SHP77 treated with DMSO at 0.1 percent for 48 hours (cell line): ENCODE results near the gene PRKCSH.
A peak's percentile ranks its signal among the peaks of the same experiment; 100 is the strongest.
"Not testable (repeated sequence)": the region's sequence is repeated elsewhere in the genome, so short reads cannot be mapped to it uniquely, and the experiment has no call there.

Source experiments
- DNase-seq: peaks from one replicate; lab custom pipeline; 2025; lab: John Stamatoyannopoulos, UW

Gene PRKCSH

DNA sequence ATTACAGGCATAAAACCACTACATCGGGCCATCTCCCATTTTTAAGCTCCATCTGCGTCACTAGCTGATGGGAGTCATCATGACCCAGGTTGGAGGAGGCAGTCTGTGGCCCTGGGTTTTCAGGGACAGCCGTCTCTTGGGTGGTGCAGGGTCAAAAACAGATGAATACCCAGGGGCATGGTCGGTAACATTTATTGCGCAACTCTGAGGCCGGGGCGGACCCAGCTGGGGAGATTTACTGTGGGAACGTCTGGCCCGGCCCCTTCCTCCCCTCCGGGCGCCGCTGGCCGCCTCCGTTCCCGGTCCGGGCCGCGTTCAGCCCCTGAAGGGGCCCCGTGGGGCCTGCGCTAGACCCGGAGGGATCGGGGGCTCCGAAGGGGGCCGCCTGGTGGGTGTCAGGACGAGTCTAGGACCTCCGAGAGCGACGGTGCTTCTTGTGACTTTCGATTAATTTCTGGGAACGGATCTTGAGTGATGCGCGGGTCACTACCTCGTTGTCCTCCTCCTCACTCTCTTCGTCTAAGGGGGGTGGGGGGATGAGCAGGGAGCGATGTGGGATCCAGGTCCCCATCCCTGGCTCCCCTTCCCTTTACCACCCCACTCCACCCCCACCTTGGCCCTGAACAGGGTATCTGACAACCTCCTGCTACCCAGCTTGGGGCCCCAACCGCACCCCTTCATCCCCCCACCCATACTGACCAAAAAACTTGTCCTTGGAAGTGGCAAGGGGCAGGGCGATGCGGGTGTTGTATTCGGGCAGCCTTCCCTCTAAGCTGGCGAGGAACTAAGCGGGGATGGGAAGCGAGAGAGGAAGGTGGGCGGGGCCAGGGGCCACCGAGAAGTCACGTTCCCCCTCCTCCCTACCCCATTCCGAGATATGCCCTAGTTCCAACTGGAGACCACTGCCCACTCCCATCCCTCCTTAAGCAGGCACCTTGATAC lies 14.7 kb upstream of the PRKCSH start:
- DNase-seq, result no peak

DNA sequence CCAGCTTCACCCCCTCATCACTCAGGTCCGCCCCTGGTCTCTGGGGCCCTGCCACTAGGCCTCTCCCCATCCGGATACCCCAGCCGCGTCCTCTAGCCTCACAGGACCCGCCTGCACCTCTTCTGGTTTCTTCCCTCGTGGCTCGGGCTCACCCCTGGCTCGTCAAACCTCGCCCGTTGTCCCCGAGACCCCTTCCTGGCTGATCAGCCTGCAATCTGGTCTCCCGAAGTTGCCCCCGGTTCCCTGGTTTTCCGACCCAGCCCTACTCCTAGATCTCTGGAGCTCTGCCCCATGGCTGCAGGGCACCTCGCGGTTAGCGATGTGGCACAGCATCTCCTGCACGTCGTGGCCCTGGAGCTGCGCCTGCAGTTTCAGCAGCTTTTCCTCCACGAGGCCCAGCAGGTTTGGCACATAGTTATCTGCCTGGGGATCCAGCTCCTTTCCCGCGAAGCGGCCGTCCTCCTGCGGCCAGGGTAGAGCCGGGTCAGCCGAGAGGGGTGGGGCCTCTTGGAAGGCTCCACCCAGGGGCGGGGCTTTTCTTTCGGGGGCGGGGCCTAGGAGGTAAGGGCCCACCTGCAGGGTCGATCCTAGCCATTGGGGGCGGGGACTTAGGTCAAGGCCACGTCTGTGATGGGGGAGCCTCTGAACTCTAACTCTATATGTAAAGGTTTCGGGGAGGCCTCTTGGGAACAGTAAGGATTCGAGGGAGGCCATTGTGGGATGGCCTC lies 13.9 kb upstream of the PRKCSH start:
- no peak for DNase-seq

DNA sequence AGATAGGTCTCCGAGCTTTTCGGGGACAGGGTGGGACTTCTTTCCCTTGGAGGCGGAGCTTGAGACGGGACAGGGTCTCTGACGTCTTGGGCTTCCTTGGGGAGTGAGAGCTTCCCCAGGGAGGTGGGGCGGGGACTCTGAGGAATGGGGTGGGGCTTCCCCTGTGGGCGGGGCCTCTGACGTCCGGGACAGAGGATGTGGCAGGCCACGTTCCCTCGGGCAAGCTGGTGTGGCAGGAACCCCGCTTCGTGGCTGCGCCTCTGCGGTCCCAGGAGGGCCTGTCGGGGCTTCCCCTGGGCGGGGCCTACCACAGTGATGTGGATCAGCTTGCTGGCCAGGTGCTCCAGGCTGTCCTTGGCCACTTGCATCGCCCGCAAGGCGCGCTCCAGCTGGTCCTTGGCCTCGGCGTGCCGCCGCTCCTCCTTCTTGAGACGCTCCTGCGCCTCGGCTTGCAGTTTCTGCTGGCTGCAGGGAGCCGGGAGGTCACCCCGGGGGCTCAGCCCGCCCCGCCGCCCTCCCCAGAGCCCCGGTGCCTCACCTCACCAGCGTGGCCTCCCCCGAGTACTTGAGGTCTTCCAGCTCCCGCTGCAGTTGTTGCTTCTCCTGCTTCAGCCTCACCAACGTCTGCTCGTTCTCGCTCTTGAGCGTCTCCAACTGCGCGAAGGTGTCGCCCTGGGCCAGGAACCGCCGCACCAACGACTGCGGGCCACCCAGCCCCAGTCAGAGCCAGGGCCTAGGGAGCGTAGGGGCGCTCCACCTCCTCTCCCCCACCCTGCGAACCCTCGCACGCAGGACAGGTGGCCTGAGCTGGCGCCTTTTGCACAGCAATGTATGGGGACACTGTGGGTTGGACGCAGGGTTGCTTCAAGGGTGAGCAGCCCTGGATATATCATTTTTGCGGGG lies 13.0 kb upstream of the PRKCSH start:
- no peak for DNase-seq

DNA sequence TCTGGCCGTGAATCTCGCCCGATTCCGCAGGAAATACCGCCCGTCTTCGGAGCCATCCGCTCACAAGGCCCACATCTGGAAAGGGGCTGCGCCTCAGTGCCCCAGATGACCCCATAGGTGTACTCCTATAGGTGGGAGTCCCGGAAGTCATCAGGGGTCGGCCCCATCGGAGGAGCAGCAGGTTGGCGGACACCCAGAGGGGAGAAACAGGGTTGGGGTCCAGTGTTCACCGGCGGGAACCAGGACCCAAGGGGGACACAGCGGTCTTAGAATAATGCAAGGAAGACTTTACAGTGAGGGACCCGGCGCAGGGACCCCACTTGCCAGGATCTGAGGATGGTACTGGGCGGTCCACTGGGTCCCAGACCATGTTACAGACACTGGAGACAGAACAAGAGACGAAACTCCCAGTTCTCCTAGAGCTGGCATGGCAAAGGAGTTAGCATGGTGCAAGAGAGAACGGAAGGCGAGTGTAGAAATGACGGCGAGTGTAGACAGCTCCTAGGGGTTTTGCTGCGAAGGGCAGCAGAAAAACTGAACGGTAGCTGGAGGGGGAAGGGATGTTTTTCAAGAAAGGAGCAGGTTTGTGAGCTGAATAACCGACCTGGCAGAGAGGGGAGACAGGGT lies 12.2 kb upstream of the PRKCSH start:
- DNase-seq, result no peak

DNA sequence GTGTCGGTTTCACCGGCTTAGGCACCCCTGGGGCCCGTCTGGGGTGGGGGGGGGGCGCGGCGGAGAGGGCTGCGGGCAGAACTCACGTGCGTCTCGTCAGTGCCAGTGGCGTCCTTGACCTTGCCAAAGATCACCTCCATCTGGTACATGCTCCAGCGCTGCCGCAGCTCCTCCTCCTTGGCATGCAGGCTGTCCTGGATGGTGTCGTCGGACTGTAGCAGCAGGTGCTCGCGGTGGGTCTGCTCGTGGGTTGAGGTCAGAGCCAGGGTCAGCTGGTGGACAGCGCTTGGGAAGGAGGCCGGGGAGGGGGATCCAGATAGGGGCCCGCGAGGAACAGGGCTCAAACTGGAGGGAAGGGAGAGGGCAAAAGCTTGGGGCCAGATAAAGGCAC lies 11.6 kb upstream of the PRKCSH start:
- no peak for DNase-seq

DNA sequence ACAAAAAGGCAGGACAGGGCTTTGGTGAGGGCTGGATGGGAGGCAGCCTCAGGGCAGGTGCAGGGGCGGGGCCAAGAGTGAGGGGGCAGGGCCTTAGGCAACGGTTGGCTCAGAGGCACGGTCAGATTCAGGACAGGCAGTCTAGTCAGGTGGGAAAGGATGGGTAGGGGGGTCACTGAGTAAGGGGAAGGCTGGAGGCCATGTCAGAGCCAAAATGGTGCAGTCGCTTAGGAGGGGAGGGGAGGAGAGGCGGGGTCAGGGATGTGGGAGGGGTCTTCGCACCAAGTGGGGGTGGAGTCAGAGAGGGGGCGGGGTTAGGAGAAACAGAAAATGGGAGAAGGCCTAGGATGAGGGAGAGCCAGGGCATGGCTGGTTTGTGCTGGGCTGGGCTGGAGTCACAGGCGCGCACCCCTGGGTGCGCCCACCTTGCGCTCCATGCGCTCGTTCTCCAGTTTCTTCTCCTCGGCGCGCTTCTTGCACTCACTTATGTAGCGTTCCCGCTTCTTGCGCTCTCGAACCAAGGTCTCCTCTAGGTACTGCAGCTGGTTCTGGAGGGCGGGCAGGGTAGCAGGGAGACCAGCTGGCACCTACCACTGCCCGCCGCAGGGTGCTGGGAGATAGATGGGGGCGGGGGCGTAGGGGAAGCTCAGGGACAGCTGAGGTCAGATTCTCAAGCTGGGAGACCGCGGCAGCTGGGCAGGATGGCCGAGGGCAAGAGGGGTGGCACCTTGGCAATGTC lies 9.5 kb upstream of the PRKCSH start:
- DNase-seq, result peak; percentile 66

DNA sequence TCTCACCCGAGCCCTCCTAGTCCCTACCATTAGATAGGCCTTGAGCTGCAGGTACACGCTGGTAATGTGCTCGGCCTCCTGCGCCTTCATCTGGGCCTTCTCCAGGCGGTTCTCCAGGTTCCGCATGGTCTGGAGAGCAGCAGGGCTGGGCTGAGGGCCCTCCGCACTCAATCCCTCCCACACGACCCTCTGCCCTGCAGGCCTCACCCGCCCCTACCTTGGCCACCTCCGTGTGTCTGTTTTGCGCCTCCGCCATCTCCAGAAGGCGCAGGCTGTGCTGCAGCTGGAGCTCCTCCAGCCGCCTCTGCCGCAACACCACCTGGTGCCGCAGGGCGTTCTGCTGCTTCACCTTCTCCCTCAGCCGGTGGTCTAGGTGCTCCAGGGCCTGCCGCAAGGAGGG lies 8.8 kb upstream of the PRKCSH start:
- DNase-seq, result no peak

DNA sequence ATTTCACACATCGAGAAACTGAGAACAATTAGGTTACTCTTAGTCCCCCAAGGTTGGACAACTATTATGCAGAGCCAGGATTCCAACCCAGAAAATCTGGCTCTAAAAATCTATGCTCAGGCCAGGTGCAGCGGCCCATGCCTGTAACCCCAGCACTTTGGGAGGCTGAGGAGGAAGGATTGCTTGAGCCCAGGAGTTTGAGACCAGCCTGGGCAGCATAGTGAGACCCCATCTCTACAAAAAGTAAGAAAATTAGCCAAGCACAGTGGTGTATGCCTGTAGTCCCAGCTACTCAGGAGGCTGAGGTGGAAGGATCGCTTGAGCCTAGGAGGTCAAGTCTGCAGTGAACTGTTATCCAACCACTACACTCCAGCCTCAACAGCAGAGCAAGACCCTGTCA lies 1.9 kb upstream of the PRKCSH start:
- not testable (repeated sequence) for DNase-seq

DNA sequence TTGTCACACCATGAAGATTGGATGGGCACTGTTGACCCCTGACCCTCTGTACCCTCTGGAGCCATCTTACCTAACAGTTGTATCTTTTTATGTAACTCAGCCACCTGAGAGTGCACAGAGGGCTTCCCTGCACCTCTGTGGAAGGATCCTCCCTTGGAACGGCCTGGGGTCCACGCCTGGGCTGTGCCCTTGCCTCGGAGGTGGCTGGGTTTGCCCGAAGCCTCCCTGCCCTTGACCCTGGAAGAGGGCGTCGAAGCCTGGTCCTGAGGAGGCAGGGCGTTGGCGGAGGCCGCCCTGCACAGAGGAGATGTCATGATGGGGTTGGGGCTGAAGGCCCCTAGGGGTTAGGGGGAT lies 755 bp upstream of the PRKCSH start:
- DNase-seq, result no peak

DNA sequence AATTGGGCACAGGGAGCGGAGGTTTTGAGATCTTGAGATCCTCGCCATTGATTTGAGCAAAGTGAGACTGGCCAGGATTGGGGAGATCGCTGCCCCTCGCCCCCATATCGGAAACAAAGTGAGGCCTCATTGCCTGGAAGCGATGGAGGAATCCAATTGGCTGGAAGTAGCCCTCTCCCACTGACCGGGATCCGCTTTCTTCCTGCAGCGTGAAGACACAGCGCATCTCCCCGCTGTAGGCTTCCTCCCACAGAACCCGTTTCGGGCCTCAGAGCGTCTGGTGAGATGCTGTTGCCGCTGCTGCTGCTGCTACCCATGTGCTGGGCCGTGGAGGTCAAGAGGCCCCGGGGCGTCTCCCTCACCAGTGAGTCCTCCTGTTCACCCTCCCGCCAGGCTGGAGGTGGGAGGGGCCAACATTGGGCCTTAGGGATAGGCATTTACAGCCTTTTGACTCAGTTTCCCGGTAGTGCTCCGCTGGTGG lies 438 bp downstream of the PRKCSH start:
- no peak for DNase-seq

DNA sequence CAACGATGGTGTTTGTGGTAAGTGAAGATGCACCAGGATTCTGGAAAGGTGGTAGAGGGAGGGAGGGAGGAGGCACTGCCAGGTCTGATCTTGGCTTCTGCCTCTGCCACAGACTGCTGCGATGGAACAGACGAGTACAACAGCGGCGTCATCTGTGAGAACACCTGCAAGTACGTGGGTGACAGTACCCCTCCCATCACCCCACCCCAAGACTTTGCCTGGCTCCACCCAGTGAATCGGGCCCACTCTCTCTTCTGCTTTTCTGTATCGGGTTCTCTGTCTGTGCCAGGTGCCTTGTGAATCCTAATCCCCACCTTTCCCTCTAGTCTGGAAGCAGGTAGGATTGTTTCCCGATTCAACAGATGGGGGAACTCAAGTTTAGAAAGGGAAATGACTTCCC lies 2.5 kb downstream of the PRKCSH start:
- no peak for DNase-seq

DNA sequence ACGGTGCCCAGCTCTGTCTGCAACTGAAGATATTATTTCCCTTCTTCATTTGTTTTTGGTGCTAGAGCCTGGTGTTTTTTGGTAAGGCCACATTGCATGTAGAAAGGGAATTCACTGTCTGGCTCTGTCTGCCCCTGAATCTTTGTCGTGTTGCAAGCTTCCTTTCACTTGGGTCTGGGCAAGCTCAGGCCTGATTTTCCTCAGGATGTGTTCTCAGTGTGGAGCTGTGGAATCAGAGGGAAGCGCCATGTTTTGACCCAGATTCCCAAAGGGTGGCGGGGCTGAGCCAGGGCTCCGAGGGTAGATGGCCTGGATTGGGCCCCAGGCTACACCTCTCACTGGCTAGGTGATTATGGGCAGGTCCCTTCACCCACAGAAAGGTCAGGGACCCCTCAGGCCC lies 8.6 kb downstream of the PRKCSH start:
- no peak for DNase-seq

DNA sequence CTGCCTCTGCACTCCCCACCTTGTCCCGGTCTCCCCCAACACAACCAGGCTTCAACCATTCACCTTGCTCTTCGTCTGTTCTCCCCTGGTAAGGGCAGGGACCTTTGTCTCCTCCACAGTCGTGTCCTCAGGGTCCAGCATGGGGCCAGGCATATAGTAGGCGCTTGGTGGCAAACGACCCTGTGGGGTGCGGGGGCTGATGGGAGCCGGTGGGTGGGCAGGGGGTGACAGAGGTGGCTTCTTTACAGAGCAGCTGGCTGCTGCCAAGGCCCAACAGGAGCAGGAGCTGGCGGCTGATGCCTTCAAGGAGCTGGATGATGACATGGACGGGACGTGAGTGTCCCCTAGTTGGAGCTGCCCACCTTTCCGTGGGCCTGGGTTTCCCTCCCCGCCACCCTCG lies 9.7 kb downstream of the PRKCSH start:
- DNase-seq, result no peak

DNA sequence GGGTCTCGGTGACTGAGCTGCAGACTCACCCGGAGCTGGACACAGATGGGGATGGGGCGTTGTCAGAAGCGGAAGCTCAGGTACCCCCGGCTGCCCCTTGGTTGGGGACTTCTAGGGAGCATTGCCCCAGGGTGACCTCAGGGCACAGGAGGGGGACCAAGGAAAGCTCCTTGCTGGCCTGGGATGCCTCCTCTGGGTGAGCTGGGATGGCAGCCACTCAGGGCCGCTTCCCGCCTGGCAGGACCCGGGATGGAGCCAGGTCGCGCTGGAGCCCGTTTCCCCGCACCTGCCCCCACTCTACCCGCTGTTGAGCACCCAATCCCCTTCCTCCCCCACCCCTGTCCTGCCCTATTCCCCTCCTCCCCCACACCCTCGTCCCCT lies 10.8 kb downstream of the PRKCSH start:
- no peak for DNase-seq

DNA sequence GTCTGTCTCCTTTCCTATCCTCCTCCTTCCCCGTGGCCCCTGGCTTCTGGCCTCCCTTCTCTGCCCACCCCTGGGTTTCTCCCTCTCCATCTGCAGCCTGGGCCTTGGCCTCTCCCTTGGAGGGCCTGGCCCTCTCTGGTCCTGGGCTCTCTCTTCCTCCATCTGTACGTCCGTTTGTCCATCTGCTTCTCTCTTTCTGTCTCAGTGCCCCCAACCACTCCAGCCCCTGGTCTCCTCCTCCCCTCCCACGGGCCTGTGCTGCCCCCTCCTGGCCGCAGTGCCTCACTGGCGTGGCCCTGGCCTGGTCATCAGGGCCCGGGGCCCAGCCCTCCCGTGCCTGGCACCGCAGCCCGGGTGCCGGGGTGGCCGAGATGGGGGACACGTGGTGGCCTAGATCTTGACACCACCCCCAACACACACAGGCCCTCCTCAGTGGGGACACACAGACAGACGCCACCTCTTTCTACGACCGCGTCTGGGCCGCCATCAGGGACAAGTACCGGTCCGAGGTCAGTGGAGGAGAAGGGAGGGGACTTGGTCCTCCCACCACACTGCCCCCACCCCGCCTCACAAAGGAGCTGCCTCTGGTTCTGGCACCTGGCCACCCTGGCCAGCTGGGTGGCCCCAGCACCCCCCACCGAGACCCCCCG lies 11.3 kb downstream of the PRKCSH start:
- no peak for DNase-seq

DNA sequence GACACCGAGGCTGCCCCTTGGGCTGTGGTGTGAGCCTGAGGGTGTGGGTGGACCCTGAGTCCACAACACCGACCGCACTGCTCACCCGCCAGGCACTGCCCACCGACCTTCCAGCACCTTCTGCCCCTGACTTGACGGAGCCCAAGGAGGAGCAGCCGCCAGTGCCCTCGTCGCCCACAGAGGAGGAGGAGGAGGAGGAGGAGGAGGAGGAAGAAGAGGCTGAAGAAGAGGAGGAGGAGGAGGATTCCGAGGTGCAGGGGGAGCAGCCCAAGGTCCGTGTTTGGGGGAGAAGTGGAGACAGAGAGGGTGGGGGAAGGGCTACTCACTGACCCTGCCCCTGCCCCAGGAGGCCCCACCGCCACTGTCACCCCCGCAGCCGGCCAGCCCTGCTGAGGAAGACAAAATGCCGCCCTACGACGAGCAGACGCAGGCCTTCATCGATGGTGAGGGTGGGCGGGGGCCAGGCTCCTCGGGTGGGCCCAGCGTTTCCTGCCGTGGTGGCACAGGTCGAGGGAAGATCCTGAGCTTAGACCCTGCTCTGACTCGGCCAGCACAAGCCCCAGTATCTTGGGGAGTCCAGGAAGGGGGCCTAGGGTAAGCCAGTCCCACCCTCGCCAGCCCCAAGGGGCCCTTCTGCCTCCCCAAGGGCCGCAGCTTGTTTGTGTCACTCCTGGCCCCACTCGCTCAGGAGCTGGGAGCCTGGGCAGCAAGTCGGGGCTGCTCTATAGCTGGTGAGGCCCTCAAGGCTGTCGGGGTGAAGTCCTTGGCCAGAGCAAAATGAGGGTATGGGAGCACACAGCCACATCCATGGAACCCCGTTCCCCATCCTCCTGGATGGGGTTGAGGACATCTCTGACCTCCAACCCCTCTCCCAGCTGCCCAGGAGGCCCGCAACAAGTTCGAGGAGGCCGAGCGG lies 12.2 kb downstream of the PRKCSH start:
- DNase-seq, result no peak

DNA sequence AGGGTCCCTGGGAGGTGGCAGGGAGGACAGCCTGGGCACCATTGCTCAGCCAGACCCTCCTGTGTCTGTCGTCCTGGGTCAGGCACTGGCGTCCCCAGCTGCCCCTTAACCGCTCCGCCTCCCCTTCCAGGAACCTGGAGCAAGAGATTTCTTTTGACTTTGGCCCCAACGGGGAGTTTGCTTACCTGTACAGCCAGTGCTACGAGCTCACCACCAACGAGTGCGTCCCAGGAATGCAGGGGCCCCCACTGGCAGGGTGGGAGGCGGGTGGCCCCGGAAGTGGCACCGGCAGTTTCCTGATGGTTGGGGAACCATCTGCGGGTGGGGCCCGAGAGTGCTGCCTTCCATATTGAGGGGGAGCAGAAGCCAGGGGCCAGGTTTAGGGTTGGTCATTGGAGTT lies 13.0 kb downstream of the PRKCSH start:
- no peak for DNase-seq

DNA sequence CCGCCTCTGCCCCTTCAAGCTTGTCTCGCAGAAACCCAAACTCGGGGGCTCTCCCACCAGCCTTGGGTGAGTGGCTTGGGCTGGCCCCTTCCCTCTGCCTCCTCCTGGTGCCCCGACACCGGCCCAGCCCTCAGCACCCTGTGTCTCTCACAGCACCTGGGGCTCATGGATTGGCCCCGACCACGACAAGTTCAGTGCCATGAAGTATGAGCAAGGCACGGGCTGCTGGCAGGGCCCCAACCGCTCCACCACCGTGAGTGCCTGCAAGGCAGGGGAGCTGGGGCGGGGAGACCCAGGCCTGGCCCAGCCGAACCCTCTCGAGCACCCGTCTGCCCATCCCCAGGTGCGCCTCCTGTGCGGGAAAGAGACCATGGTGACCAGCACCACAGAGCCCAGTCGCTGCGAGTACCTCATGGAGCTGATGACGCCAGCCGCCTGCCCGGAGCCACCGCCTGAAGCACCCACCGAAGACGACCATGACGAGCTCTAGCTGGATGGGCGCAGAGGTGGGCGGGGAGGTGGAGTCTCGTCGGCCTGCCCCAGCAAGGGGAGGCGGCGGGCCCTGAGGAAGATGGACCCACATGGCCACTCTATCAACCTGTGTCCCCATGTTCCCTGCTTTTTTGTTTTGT lies 13.6 kb downstream of the PRKCSH start:
- no peak for DNase-seq
